Measurements from ENCODE around the gene ZNF205. TPM values are rescaled to one million over a fixed set of nuclear protein-coding genes. Genes with fewer than 3 reads are reported as not detected.
A peak's percentile ranks its signal among the peaks of the same experiment; 100 is the strongest.

The ZNF205 gene
- total and polyA plus RNA-seq, 2 of the 8 experiments (the other 6 are each of a cell fraction or from before 2014, with no cell fraction given) = 19.1 to 19.9 TPM

GRCh38 chr16:3152277-3152990 lies 40.0 kb downstream of the ZNF205 start (continued):
- TF ChIP-seq SAP30 (IDR thresholded peaks at IDR 0.05; ENCODE audit: insufficient read depth, insufficient replicate concordance, low read length) (peak; percentile 78), CHD2 (IDR thresholded peaks at IDR 0.05; ENCODE audit: low read length) (no peak), KDM1A (IDR thresholded peaks at IDR 0.05; ENCODE audit: borderline replicate concordance, low read length) (0 out of 2 replicates have a peak, but pooled peaks have one; percentile 11), SIX5 (IDR thresholded peaks at IDR 0.05; ENCODE audit: low read depth, low read length) (no peak), KDM5A (IDR thresholded peaks at IDR 0.05; ENCODE audit: low read length) (no peak), NRF1 (IDR thresholded peaks at IDR 0.05; ENCODE audit: low read depth, low read length) (no peak; the same call in 1 of the 2 replicates), CTBP2 (IDR thresholded peaks at IDR 0.05; ENCODE audit: borderline replicate concordance, insufficient read depth, insufficient read length, low read length) (no peak), FOSL1 (IDR thresholded peaks at IDR 0.05; ENCODE audit: insufficient read depth, low read depth, low read length) (no peak), GABPA (IDR thresholded peaks at IDR 0.05; ENCODE audit: borderline replicate concordance, insufficient read depth, low read length) (0 out of 2 replicates have a peak, but pooled peaks have one; percentile 26), HDAC6 (IDR thresholded peaks at IDR 0.05; ENCODE audit: low read depth, low read length) (peak; percentile 71), BACH1 (IDR thresholded peaks at IDR 0.05; ENCODE audit: low read length) (no peak), CHD1 (IDR thresholded peaks at IDR 0.05; ENCODE audit: low read depth, low read length) (no peak), RAD21 (IDR thresholded peaks at IDR 0.05 in 1 of 2, conservative IDR thresholded peaks at IDR 0.05 in 1 of 2; ENCODE audit: low read depth in 2 of 2, low read length in 2 of 2) (peak; percentile 72 to 75), GTF2F1 (IDR thresholded peaks at IDR 0.05; ENCODE audit: borderline replicate concordance, low read depth, low read length) (no peak), CEBPB (IDR thresholded peaks at IDR 0.05; ENCODE audit: low read depth, low read length) (peak; percentile 74), TCF12 (IDR thresholded peaks at IDR 0.05; ENCODE audit: low read depth, low read length) (no peak), KDM4A (IDR thresholded peaks at IDR 0.05; ENCODE audit: low read depth, low read length, severe bottlenecking) (peak; percentile 65), ZNF274 (IDR thresholded peaks at IDR 0.05; ENCODE audit: borderline replicate concordance, extremely low read depth, low read length) (no peak), SRF (IDR thresholded peaks at IDR 0.05; ENCODE audit: low read depth, low read length) (no peak), CREB1 (IDR thresholded peaks at IDR 0.05) (no peak), RNF2 (IDR thresholded peaks at IDR 0.05; ENCODE audit: borderline replicate concordance, low read depth, low read length, missing control alignments, poor library complexity, severe bottlenecking) (no peak), POLR2A (IDR thresholded peaks at IDR 0.05; ENCODE audit: control extremely low read depth in 1 of 2, low read depth in 2 of 2, low read length in 2 of 2) (no peak)
- TF ChIP-seq, protein P1, sequence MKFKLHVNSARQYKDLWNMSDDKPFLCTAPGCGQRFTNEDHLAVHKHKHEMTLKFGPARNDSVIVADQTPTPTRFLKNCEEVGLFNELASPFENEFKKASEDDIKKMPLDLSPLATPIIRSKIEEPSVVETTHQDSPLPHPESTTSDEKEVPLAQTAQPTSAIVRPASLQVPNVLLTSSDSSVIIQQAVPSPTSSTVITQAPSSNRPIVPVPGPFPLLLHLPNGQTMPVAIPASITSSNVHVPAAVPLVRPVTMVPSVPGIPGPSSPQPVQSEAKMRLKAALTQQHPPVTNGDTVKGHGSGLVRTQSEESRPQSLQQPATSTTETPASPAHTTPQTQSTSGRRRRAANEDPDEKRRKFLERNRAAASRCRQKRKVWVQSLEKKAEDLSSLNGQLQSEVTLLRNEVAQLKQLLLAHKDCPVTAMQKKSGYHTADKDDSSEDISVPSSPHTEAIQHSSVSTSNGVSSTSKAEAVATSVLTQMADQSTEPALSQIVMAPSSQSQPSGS (IDR thresholded peaks at IDR 0.05; ENCODE audit: low read length) = peak; percentile 60; the same call in 1 of the 2 replicates

All from H1 (cell line).